Ovary (tissue), 9 donors: ENCODE measurements around the gene ZNF367. TPM values are rescaled to one million over a fixed set of nuclear protein-coding genes. Genes with fewer than 3 reads are reported as not detected.

Source experiments
- DNase-seq, 5 donors: peaks; one replicate each; pipeline ENCODE4 v3.0.0-alpha.2; 2019 to 2020
- H3K27ac ChIP-seq, 2 donors: fragments of 200-600 bp; one replicate each; pipeline versions ENCODE4 v1.5.1 to v1.8.0; 2019 to 2022
- H3K27me3 ChIP-seq: fragments of 200-600 bp; one replicate; pipeline ENCODE4 v1.8.0; 2022
- H3K36me3 ChIP-seq: fragments of 200-600 bp; sonication (generic); one replicate; pipeline ENCODE4 v1.5.1; 2019
- H3K4me1 ChIP-seq: one replicate; pipeline ENCODE4 v1.8.1; 2013; ENCODE audit warnings: mild to moderate bottlenecking, moderate library complexity; ENCODE audit not compliant: insufficient read depth
- H3K4me3 ChIP-seq: fragments of 200-600 bp; sonication (generic); one replicate; pipeline ENCODE4 v1.5.1; 2017
- H3K9me3 ChIP-seq, 2 donors: fragments of 200-600 bp in 1 of 2; sonication (generic) in 1 of 2; one replicate each; pipeline versions ENCODE4 v1.5.1 to v1.8.1; 2013 to 2019; ENCODE audit warnings: mild to moderate bottlenecking in 1 of 2, moderate library complexity in 1 of 2
- CTCF ChIP-seq, 3 donors: fragments of 450-650 bp in 2 of 3; fragments of 200-600 bp in 1 of 3; IDR thresholded peaks; one replicate each; pipeline versions ENCODE4 v1.5.1 to v1.8.0; 2016 to 2022; ENCODE audit warnings: antibody characterized with exemption in 3 of 3, mild to moderate bottlenecking in 1 of 3
- EP300 ChIP-seq: sonication (generic); formaldehyde crosslinking; IDR thresholded peaks from one replicate; pipeline ENCODE4 v1.6.1; 2017; ENCODE audit warnings: antibody characterized with exemption
- POLR2A ChIP-seq: fragments of 450-650 bp; IDR thresholded peaks from one replicate; pipeline ENCODE4 v1.6.1; 2017; ENCODE audit warnings: antibody characterized with exemption, mild to moderate bottlenecking, moderate library complexity
- WGBS, 3 donors: extraction: QIAGEN DNeasy Blood & Tissue Kit in 1 of 3; methylation state at CpG; one replicate each; pipeline versions ENCODE4 v1.1.5 to v1.1.7; 2013 to 2017; 5-methylcytosine and 5-hydroxymethylcytosine counted together
- intact Hi-C, 4 donors: fragments of 100-400 bp; cut with DNase I; formaldehyde crosslinking; loops; one replicate each; pipeline versions ENCODE4 v1.11.0 to v1.15.1; 2022 to 2023
- polyA plus RNA-seq, 2 donors: library from polyadenylated mRNA; stranded (reverse); fragments of 200-250 nt in 1 of 2; fragments of 350-450 nt in 1 of 2; fragmentation: Illumina TruSeq in 1 of 2; extraction: RNeasy Lipid Tissue Mini Kit (QIAGEN cat#74804) in 1 of 2; gene quantifications; one replicate each; pipeline ENCODE4 v1.2.3, GENCODE V29; 2013 to 2014
- total RNA-seq, 7 donors: library from RNA; depleted of rRNA in 2 of 7; stranded (reverse); fragments of >200 nt in 2 of 7; fragmentation: NEBNext Ultra II Directional in 3 of 7; extraction: Animal tissue kit (Norgen Biotek cat#: 25700) in 3 of 7; gene quantifications; one replicate each; pipeline versions ENCODE4 v1.1.0 to v1.2.4, GENCODE V29; 2016 to 2023
- donor health status: DM: no; HTN: no; CAD: no; lungs with moderate emphysema.
- donor health status: DM: no; HTN: no; CAD: no.
- donor health status: Bipolar disorder and iron deficiency.
- donor health status: DM: yes; HTN: yes; CAD: no.
- donor health status: DM: no; HTN: no; CAD: no.
- donor health status: DM: yes; HTN: yes; CAD: no.

ZNF367 gene
- total and polyA plus RNA-seq, 9 donors, result 1.1 to 2.4 (median 1.6) TPM

- WGBS, 3 donors, result 77 to 88% (median 79%) methylated on average over 2 of the region's 2 CpGs
- Histone ChIP-seq H3K36me3 (no peaks in the 10 kb centered on the region), H3K4me1 (no peaks in the 10 kb centered on the region), H3K4me3 (no peak overlapping the region), H3K27me3 (no peaks in the 10 kb centered on the region), H3K27ac (no peak overlapping the region), H3K9me3 (no peaks in the 10 kb centered on the region)
- no peak for DNase-seq
- TF ChIP-seq EP300, result no peak
- no peak for TF ChIP-seq POLR2A
- TF ChIP-seq CTCF (IDR thresholded peaks at IDR 0.05), result no peak
- intact Hi-C loops, result no loop called here
These were observed 22.2 kb downstream of the ZNF367 start for GRCh38 chr9:96395964-96396363.

DNA sequence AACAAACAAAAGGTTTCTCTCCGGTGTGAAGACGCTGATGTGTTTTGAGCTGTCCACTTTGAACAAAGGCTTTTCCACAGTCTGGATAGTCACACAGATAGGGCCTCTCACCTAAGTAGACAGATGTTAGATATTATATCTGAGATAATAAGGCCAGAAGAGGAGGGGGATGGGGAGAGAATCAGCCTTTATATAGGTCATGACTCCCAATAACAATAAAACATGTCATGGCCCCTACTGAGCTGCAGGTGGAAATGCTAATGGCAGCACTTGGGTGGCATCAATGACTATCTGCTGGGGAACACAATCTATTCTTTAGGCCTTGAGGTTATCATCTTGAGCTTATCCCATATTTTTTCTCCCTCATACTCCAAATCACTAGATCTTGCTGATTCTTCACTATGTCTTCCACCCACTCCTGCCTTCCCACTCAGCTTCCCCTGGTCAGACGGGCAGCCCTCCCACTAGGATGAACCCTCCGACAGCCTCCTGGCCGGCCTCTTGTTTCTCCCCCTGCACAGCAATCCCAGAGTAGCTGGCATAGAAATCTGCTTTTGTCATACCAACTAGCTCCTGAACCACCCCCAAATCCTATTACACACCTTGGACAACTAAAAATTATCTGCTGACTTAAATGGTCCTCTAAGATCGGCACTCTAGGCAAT, 23.2 kb downstream of the ZNF367 start:
- no peak for DNase-seq
- TF ChIP-seq POLR2A (no peak), EP300 (no peak), CTCF (IDR thresholded peaks at IDR 0.05) (no peak)
- Histone ChIP-seq H3K9me3 (no peaks in the 10 kb centered on the region), H3K27me3 (no peaks in the 10 kb centered on the region), H3K36me3 (no peaks in the 10 kb centered on the region), H3K4me1 (no peaks in the 10 kb centered on the region), H3K27ac (no peak overlapping the region), H3K4me3 (no peak overlapping the region)
- intact Hi-C loops, result no loop called here
- 84 to 88% (median 87%) methylated on average over 6 of the region's 6 CpGs for WGBS, 3 donors

GRCh38 chr9:96392263-96392662, 25.9 kb downstream of the ZNF367 start:
- no peak overlapping the region for H3K27ac ChIP-seq
- no peak for DNase-seq
- intact Hi-C loops, result no loop called here
- no peaks in the 10 kb centered on the region for H3K27me3 ChIP-seq
- H3K4me1 ChIP-seq, result no peaks in the 10 kb centered on the region
- WGBS, 3 donors, result 92 to 97% (median 92%) methylated on average over 12 of the region's 12 CpGs
- no peak overlapping the region for H3K4me3 ChIP-seq
- H3K36me3 ChIP-seq, result no peaks in the 10 kb centered on the region
- TF ChIP-seq EP300 (no peak), POLR2A (no peak), CTCF (IDR thresholded peaks at IDR 0.05) (no peak)
- no peaks in the 10 kb centered on the region for H3K9me3 ChIP-seq

DNA sequence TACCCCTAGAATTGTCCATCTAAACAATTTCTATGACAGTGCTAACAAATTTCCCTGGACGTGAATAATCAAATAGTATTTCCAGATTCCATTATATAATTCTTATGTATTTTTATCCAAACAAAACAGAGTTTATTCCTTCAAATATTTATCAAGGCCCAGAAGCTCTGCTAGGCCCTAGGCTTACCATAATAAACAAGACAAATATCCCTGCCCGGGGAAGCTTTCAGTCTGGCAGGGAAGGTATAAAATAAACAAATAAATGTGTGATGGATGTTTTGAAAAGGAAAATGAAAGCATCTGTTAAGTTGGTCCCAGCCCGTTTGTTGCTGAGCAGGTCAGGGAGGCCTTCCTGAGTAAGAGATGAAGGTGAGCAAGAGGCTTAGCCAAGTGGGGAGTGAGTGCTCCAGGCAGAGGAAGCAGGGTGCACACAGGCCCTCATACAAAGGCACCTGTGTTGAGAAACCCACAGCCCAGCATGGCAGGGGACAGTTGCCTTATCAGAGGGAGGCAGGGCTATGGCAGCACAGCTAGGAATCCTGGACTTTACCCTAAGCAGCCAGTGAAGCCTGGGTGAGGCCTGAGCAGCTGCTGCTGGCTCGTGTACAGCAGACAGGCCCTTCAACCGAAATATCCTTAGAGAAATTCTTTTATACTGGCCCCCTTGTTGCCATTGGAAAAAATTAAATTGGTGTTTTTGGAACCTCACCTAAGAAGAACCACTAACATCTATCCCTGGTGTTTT, 27.0 kb downstream of the ZNF367 start:
- no peak for DNase-seq
- Histone ChIP-seq H3K4me1 (no peaks in the 10 kb centered on the region), H3K4me3 (no peak overlapping the region), H3K27ac (no peak overlapping the region), H3K9me3 (no peaks in the 10 kb centered on the region), H3K36me3 (no peaks in the 10 kb centered on the region), H3K27me3 (no peaks in the 10 kb centered on the region)
- 68 to 73% (median 72%) methylated on average over 5 of the region's 5 CpGs for WGBS, 3 donors
- TF ChIP-seq EP300, result no peak
- TF ChIP-seq CTCF (IDR thresholded peaks at IDR 0.05), result no peak
- intact Hi-C loops, result no loop called here
